GM18870 (cell line): ENCODE data around the gene ARHGAP32.
A peak's percentile ranks its signal among the peaks of the same experiment; 100 is the strongest.

Source experiments
- ATAC-seq: cut with Tn5 transposase; IDR thresholded peaks from one replicate; pipeline ENCODE4 v1.9.1; 2021; ENCODE audit warnings: moderate library complexity; ENCODE audit not compliant: unreplicated experiment

The ARHGAP32 gene

GRCh38 chr11:129117595-129118350 is 74.4 kb downstream of the ARHGAP32 start:
- ATAC-seq, result peak; percentile 78

GRCh38 chr11:129115652-129116586 is 76.2 kb downstream of the ARHGAP32 start:
- ATAC-seq, result no peak

GRCh38 chr11:129109701-129110100 is 82.4 kb downstream of the ARHGAP32 start:
- ATAC-seq, result no peak

- no peak for ATAC-seq
These were observed 85.3 kb downstream of the ARHGAP32 start for GRCh38 chr11:129106788-129107187.

- no peak for ATAC-seq
These were observed 89.4 kb downstream of the ARHGAP32 start for GRCh38 chr11:129102756-129103155.

- ATAC-seq, result no peak
These were observed 89.9 kb downstream of the ARHGAP32 start for GRCh38 chr11:129102225-129102624.

GRCh38 chr11:129093283-129093682 is 98.8 kb downstream of the ARHGAP32 start:
- no peak for ATAC-seq

GRCh38 chr11:129090056-129090455 is 102.1 kb downstream of the ARHGAP32 start:
- no peak for ATAC-seq

- no peak for ATAC-seq
These were observed 102.8 kb downstream of the ARHGAP32 start for GRCh38 chr11:129089279-129089678.

GRCh38 chr11:129086976-129087375 is 105.1 kb downstream of the ARHGAP32 start:
- no peak for ATAC-seq

GRCh38 chr11:129077191-129077590 is 114.9 kb downstream of the ARHGAP32 start:
- ATAC-seq, result no peak

GRCh38 chr11:129075757-129076156 is 116.4 kb downstream of the ARHGAP32 start:
- no peak for ATAC-seq

- ATAC-seq, result no peak
These were observed 124.7 kb downstream of the ARHGAP32 start for GRCh38 chr11:129067454-129067853.

- ATAC-seq, result no peak
These were observed 125.9 kb downstream of the ARHGAP32 start for GRCh38 chr11:129066229-129066628.

GRCh38 chr11:129063118-129063517 is 129.0 kb downstream of the ARHGAP32 start:
- ATAC-seq, result no peak

GRCh38 chr11:129061492-129062230 is 130.5 kb downstream of the ARHGAP32 start:
- ATAC-seq, result no peak

GRCh38 chr11:129056916-129057315 is 135.2 kb downstream of the ARHGAP32 start:
- no peak for ATAC-seq

GRCh38 chr11:129055196-129055595 is 136.9 kb downstream of the ARHGAP32 start:
- no peak for ATAC-seq

- no peak for ATAC-seq
These were observed 143.2 kb downstream of the ARHGAP32 start for GRCh38 chr11:129048911-129049310.

- no peak for ATAC-seq
These were observed 147.0 kb downstream of the ARHGAP32 start for GRCh38 chr11:129045150-129045549.

- ATAC-seq, result no peak
These were observed 149.6 kb downstream of the ARHGAP32 start for GRCh38 chr11:129042503-129042902.
